K562 (cell line): ENCODE results near the gene STON1.

Source experiments
- BRD4 ChIP-seq: fragments of 200-600 bp; sonication (generic); IDR thresholded peaks from 2 replicates; pipeline ENCODE4 v1.6.1; 2017; ENCODE audit warnings: inconsistent platforms
- CC2D1A ChIP-seq: fragments of 450-650 bp; IDR thresholded peaks from 2 replicates; pipeline ENCODE4 v1.6.1; 2017; ENCODE audit warnings: mild to moderate bottlenecking
- ETS2 ChIP-seq: IDR thresholded peaks from 2 replicates; pipeline ENCODE4 v1.6.1; 2016; ENCODE audit warnings: borderline replicate concordance, missing genetic modification characterization, mild to moderate bottlenecking, moderate library complexity, missing compliant biosample characterization; ENCODE audit not compliant: poor library complexity, severe bottlenecking
- POLR2AphosphoS5 ChIP-seq: IDR thresholded peaks from 2 replicates; pipeline ENCODE4 v1.6.1; 2011; ENCODE audit warnings: mild to moderate bottlenecking, low read depth, low read length, moderate library complexity; ENCODE audit not compliant: control insufficient read depth, insufficient read depth
- RAD21 ChIP-seq, 2 experiments: fragments of 250-450 bp in 1 of 2; fragments of 450-650 bp in 1 of 2; sonication (Bioruptor Pico) in 1 of 2; formaldehyde crosslinking in 1 of 2; IDR thresholded peaks in 1 of 2; conservative IDR thresholded peaks in 1 of 2; 2 replicates each; pipeline versions ENCODE4 v1.4.0 to v1.8.0; 2020 to 2022; ENCODE audit warnings: mild to moderate bottlenecking in 2 of 2, moderate library complexity in 1 of 2
- RNF2 ChIP-seq: sonication (generic); IDR thresholded peaks from 2 replicates; pipeline ENCODE4 v1.6.1; 2016
- SIX5 ChIP-seq, 2 experiments: IDR thresholded peaks; 2 replicates each; pipeline ENCODE4 v1.6.1; 2011; ENCODE audit warnings: low read length in 2 of 2, borderline replicate concordance in 1 of 2, low read depth in 1 of 2, mild to moderate bottlenecking in 1 of 2, moderate library complexity in 1 of 2; ENCODE audit not compliant: insufficient read depth in 1 of 2
- ZNF512 ChIP-seq: IDR thresholded peaks from 2 replicates; pipeline ENCODE4 v1.6.1; 2016; ENCODE audit warnings: missing genetic modification characterization, missing compliant biosample characterization
- TF ChIP-seq, protein P1 (sequence below): fragments of 250-450 bp; sonication (Bioruptor Pico); IDR thresholded peaks from 2 replicates; pipeline ENCODE4 v1.8.0; 2021; ENCODE audit warnings: borderline replicate concordance, mild to moderate bottlenecking, moderate library complexity; ENCODE audit not compliant: poor library complexity, severe bottlenecking

DNA sequence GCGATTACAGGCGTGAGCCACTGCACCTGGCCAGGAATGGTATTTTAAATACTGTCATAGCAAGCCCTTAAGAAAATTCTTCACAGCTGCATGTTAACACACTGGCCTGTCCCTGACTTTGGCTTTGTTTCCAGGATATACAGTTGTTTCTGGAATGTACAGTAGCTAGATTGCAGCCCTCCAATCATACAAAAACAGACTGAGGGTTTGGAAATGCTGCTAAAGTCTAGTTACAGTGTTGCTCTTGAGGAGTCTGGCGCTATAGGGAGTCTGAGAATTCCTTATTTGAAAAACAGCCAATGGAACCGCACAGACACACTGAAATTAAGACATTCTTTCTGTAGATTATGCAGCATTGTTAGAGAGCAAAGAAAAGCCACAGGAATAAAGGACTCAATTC, 37.7 kb downstream of the STON1 start:
- TF ChIP-seq SIX5 (IDR thresholded peaks at IDR 0.05; ENCODE audit: borderline replicate concordance in 1 of 2, insufficient read depth in 1 of 2, low read depth in 1 of 2, low read length in 2 of 2) (no peak), BRD4 (no peak), RNF2 (no peak), ETS2 (tag) (no peak), CC2D1A (no peak), RAD21 (CRISPR knock-in tag; conservative IDR thresholded peaks at IDR 0.05 in 1 of 2, IDR thresholded peaks at IDR 0.05 in 1 of 2) (no peak), POLR2AphosphoS5 (no peak), ZNF512 (tag) (no peak)
- TF ChIP-seq, protein P1, sequence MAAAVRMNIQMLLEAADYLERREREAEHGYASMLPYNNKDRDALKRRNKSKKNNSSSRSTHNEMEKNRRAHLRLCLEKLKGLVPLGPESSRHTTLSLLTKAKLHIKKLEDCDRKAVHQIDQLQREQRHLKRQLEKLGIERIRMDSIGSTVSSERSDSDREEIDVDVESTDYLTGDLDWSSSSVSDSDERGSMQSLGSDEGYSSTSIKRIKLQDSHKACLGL, result no peak
